Esophagus squamous epithelium (tissue), 5 donors: ENCODE measurements around the gene CLTCL1. TPM values are rescaled to one million over a fixed set of nuclear protein-coding genes. Genes with fewer than 3 reads are reported as not detected.
"Not testable (repeated sequence)": the region's sequence is repeated elsewhere in the genome, so short reads cannot be mapped to it uniquely, and the experiment has no call there.

Experiments
- DNase-seq: peaks from one replicate; lab custom pipeline; 2025; lab: John Stamatoyannopoulos, UW
- H3K27ac ChIP-seq, 4 donors: fragments of 200-600 bp; sonication (generic); one replicate each; pipeline ENCODE4 v1.5.1; 2016 to 2019; ENCODE audit warnings: mild to moderate bottlenecking in 1 of 4
- H3K27me3 ChIP-seq, 4 donors: fragments of 200-600 bp; sonication (generic); 1 replicate in 3 of 4; 2 replicates in 1 of 4; pipeline versions ENCODE4 v1.5.1 to v1.6.0; 2017 to 2021; ENCODE audit warnings: antibody characterized with exemption in 1 of 4
- H3K36me3 ChIP-seq, 3 donors: fragments of 200-600 bp; sonication (generic); one replicate each; pipeline ENCODE4 v1.5.1; 2016 to 2019
- H3K4me1 ChIP-seq, 3 donors: fragments of 200-600 bp; sonication (generic); one replicate each; pipeline ENCODE4 v1.5.1; 2017 to 2019
- H3K4me3 ChIP-seq, 4 donors: fragments of 200-600 bp; sonication (generic); 1 replicate in 3 of 4; 2 replicates in 1 of 4; pipeline ENCODE4 v1.5.1; 2016 to 2019; ENCODE audit warnings: mild to moderate bottlenecking in 2 of 4, moderate library complexity in 1 of 4
- H3K9me3 ChIP-seq, 3 donors: fragments of 200-600 bp; sonication (generic); one replicate each; pipeline ENCODE4 v1.5.1; 2016 to 2019
- POLR2A ChIP-seq, 4 donors: fragments of 450-650 bp; IDR thresholded peaks; one replicate each; pipeline ENCODE4 v1.6.1; 2017; ENCODE audit warnings: antibody characterized with exemption in 4 of 4, mild to moderate bottlenecking in 4 of 4, moderate library complexity in 3 of 4
- WGBS, 2 donors: methylation state at CpG; one replicate each; pipeline ENCODE4 v1.1.5; 2018; 5-methylcytosine and 5-hydroxymethylcytosine counted together
- intact Hi-C: fragments of 100-400 bp; cut with DNase I; formaldehyde crosslinking; loops from one replicate; pipeline ENCODE4 v1.15.0; 2022
- total RNA-seq, 4 donors: library from RNA; depleted of rRNA; stranded (reverse); fragments of >200 nt; gene quantifications; one replicate each; pipeline ENCODE4 v1.1.0, GENCODE V29; 2016
- TF ChIP-seq, protein P1 (sequence below), 6 experiments: fragments of 450-650 bp in 4 of 6; fragments of 200-600 bp in 2 of 6; sonication (generic) in 2 of 6; IDR thresholded peaks; one replicate each; pipeline ENCODE4 v1.5.1; 2016 to 2019; ENCODE audit warnings: antibody characterized with exemption in 6 of 6, mild to moderate bottlenecking in 4 of 6, moderate library complexity in 4 of 6
- donor health status: DM: yes; HTN: yes; CAD: no.

Gene CLTCL1
- total RNA-seq, 4 donors from 2014 or later = 3.0 to 7.7 (median 5.1) TPM

DNA sequence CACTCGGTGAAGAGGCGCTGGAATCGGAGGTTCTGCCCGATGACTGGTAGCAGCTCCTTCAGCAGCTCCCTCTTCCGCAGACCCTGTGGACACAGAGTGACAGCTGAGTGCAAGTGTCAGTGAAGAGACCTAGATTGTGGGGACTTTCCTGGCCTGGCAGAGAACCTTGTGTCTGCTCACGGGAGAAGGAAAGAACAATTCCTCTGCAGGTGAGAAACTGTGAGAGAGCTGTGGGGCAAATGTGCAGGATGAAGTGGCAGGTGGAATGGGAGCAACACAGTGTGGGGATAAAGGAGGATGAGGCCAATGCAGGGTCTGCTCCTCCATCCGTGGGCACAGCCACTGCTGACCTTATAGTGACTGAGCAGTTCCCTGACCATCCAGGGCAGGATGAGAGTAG, 40.0 kb upstream of the CLTCL1 start:
- H3K36me3 ChIP-seq = peaks cover 14 to 89% (median 20%) of the 10 kb centered on the region in 3 donors
- no peak overlapping the region for H3K4me3 ChIP-seq
- TF ChIP-seq POLR2A (IDR thresholded peaks at IDR 0.05) = no peak
- TF ChIP-seq, protein P1, sequence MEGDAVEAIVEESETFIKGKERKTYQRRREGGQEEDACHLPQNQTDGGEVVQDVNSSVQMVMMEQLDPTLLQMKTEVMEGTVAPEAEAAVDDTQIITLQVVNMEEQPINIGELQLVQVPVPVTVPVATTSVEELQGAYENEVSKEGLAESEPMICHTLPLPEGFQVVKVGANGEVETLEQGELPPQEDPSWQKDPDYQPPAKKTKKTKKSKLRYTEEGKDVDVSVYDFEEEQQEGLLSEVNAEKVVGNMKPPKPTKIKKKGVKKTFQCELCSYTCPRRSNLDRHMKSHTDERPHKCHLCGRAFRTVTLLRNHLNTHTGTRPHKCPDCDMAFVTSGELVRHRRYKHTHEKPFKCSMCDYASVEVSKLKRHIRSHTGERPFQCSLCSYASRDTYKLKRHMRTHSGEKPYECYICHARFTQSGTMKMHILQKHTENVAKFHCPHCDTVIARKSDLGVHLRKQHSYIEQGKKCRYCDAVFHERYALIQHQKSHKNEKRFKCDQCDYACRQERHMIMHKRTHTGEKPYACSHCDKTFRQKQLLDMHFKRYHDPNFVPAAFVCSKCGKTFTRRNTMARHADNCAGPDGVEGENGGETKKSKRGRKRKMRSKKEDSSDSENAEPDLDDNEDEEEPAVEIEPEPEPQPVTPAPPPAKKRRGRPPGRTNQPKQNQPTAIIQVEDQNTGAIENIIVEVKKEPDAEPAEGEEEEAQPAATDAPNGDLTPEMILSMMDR (IDR thresholded peaks at IDR 0.05) = no peak
- H3K27ac ChIP-seq = no peak overlapping the region
- intact Hi-C loops = no loop called here
- H3K27me3 ChIP-seq = no peaks in the 10 kb centered on the region
- H3K9me3 ChIP-seq = peaks cover 0 to 34% (median 7%) of the 10 kb centered on the region in 3 donors
- H3K4me1 ChIP-seq = no peaks in the 10 kb centered on the region
- DNase-seq = no peak
- 92 to 93% methylated on average over 2 to 4 of the region's 7 CpGs for WGBS, 2 donors

DNA sequence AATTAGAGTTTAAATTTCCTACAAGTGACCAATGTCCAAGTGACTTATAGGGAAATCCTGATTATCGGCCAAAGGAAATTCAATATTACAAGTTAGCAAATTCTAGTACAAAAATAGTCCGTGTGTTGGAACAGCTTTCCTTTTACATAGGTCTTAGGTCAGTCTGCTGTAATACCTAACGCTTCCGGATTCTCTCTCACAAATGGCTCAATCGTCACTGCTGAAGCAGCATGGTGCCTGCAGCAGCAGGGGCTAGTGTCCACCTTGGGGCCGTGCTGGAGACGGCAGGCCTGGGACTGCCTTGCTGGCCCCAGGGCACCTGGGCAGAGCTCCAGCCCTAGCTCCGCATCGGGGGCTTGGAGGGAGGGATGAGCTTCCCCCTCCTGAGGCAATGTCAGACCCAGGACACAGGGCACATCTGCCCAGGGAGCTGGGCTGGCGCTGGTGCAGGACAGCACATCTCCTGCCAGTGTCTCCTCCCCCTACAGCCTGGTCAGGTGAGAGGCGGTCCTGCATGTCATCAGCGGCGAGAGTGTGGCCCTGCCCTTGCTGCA, 39.4 kb upstream of the CLTCL1 start:
- WGBS, 2 donors = 92 to 96% methylated on average over 6 of the region's 13 CpGs
- Histone ChIP-seq H3K27me3 (no peaks in the 10 kb centered on the region), H3K4me3 (no peak overlapping the region), H3K36me3 (peaks cover 14 to 84% (median 20%) of the 10 kb centered on the region in 3 donors), H3K4me1 (no peaks in the 10 kb centered on the region), H3K9me3 (peaks cover 0 to 33% (median 7%) of the 10 kb centered on the region in 3 donors), H3K27ac (no peak overlapping the region)
- intact Hi-C loops = no loop called here
- no peak for TF ChIP-seq POLR2A (IDR thresholded peaks at IDR 0.05)
- DNase-seq = no peak

DNA sequence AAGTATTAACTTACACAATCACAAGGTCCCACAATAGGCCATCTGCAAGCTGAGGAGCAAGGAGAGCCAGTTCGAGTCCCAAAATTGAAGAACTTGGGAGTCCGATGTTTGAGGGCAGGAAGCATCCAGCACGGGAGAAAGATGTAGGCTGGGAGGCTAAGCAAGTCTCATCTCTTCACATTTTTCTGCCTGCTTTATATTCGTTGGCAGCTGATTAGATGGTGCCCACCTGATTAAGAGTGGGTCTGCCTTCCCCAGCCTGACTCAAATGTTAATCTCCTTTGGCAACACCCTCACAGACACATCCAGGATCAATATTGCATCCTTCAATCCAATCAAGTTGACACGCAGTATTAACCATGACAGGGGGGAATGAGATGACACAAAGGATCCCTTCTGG, 38.7 kb upstream of the CLTCL1 start:
- 79 to 85% methylated on average over 5 of the region's 5 CpGs for WGBS, 2 donors
- H3K27ac ChIP-seq, H3K4me3 ChIP-seq, H3K4me1 ChIP-seq, DNase-seq, intact Hi-C loops, H3K27me3 ChIP-seq: not testable (repeated sequence)
- Histone ChIP-seq H3K36me3 (peaks cover 14 to 76% (median 20%) of the 10 kb centered on the region in 3 donors), H3K9me3 (peaks cover 0 to 33% (median 7%) of the 10 kb centered on the region in 3 donors)

DNA sequence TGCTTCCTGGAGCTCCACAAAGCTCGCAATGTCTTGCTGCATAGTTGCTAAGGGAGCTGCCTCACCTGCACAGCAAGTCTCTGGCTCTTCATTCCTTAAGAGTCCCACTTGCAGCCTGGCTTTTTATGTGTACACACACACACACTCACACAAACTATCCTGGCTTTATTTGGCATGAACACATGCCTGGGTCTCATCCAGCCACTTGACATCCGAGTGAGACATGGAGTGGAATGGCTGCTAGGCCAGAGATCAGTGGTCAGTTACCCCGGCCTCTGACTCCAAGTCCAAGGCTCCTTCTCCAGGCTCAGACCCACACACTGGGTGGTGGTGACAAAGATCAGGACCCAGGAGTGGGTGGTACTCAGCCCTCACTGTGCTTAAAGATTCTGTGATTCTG, 37.9 kb upstream of the CLTCL1 start:
- peaks cover 0 to 30% (median 7%) of the 10 kb centered on the region in 3 donors for H3K9me3 ChIP-seq
- no peaks in the 10 kb centered on the region for H3K4me1 ChIP-seq
- H3K36me3 ChIP-seq = peaks cover 14 to 69% (median 20%) of the 10 kb centered on the region in 3 donors
- intact Hi-C loops = no loop called here
- no peak for DNase-seq
- no peak overlapping the region for H3K27ac ChIP-seq
- no peak for TF ChIP-seq POLR2A (IDR thresholded peaks at IDR 0.05)
- TF ChIP-seq, protein P1 (IDR thresholded peaks at IDR 0.05) = no peak
- H3K4me3 ChIP-seq = no peak overlapping the region
- 94 to 100% methylated on average over 1 to 2 of the region's 3 CpGs for WGBS, 2 donors
- no peaks in the 10 kb centered on the region for H3K27me3 ChIP-seq

DNA sequence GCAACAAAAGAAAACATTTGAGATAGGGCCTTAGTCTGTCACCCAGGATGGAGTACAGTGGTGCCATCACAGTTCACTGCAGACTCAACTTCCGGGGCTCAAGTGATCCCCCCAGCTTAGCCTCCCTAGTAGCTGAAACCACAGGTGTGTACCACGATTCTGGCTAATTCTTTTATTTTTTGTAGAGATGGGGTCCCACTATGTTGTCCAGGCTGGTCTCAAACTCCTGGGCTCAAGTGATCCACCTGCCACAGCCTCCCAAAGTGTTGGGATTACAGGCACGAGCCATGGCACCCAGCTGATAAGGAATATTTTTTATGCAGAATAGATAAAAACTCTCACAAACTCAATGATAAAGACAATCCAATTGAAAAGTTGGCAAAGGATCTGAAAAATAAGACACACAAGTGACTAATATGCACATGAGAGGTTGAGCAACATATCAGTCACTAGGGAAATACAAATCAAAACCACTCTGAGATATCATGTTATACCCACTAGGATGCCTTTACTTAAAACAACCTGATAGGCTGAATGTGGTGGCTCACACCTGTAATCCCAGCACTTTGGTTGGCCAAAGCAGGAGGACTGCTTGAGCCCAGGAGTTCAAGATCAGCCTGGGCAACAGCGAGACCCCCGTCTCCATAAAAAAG, 33.9 kb upstream of the CLTCL1 start:
- H3K27ac ChIP-seq = no peak overlapping the region
- peaks cover 0 to 13% (median 0%) of the 10 kb centered on the region in 3 donors for H3K9me3 ChIP-seq
- no peaks in the 10 kb centered on the region for H3K27me3 ChIP-seq
- no peak for TF ChIP-seq POLR2A (IDR thresholded peaks at IDR 0.05)
- TF ChIP-seq, protein P1 (IDR thresholded peaks at IDR 0.05) = no peak
- peaks cover 2 to 29% (median 4%) of the 10 kb centered on the region in 3 donors for H3K36me3 ChIP-seq
- no peak overlapping the region for H3K4me3 ChIP-seq
- no peaks in the 10 kb centered on the region for H3K4me1 ChIP-seq
- intact Hi-C loops = no loop called here
- DNase-seq = no peak
- WGBS, 2 donors = 77 to 86% methylated on average over 4 to 5 of the region's 5 CpGs

DNA sequence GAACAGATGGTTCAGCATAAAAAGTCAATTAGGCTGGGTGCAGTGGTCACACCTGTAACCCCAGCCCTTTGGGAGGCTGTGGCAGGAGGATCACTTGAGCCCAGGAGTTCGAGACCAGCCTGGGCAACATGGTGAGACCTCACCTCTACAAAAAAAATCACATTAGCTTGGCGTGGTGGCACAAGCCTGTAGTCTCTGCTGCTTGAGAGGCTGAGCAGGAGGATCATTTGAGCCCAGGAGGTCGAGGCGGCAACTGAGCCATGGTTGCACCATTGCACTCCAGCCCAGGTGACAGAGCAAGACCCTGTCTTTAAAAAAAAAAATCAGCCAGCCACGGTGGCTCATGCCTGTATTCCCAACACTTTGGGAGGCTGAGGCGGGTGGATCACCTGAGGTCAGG, 31.9 kb upstream of the CLTCL1 start:
- 83 to 95% methylated on average over 2 to 6 of the region's 6 CpGs for WGBS, 2 donors
- not testable (repeated sequence) for H3K27ac ChIP-seq, DNase-seq

More for the DNA sequence above, 31.9 kb upstream of the CLTCL1 start:
- intact Hi-C loops, H3K4me3 ChIP-seq, H3K27me3 ChIP-seq, H3K9me3 ChIP-seq, H3K36me3 ChIP-seq, H3K4me1 ChIP-seq: not testable (repeated sequence)
